ENCODE measurements around the gene CSNK2B.
A peak's percentile ranks its signal among the peaks of the same experiment; 100 is the strongest.

- TF ChIP-seq CTCF (conservative IDR thresholded peaks at IDR 0.05; ENCODE audit: low read depth, low read length): peak; percentile 61
- TF ChIP-seq EZH2 (IDR thresholded peaks at IDR 0.05; ENCODE audit: low read length, unreplicated experiment): no peak
- TF ChIP-seq EZH2phosphoT487 (IDR thresholded peaks at IDR 0.05; ENCODE audit: borderline replicate concordance, low read length): no peak
These were observed 23.6 kb downstream of the CSNK2B start for GRCh38 chr6:31689249-31690110.
